AG10803 (cell line): ENCODE results near the gene INSYN2B.

ENCODE experiments used
- DNase-seq: peaks from one replicate; pipeline ENCODE4 v3.0.0; 2010; ENCODE audit warnings: low read depth
- H3K4me3 ChIP-seq: 2 replicates; pipeline ENCODE4 v1.5.1; 2011; ENCODE audit warnings: mild to moderate bottlenecking, low read length, control low read depth
- TF ChIP-seq, protein P1 (sequence below): conservative IDR thresholded peaks from 2 replicates; pipeline ENCODE4 v1.5.1; 2011; ENCODE audit warnings: mild to moderate bottlenecking, low read length, control low read depth, inconsistent platforms

INSYN2B gene

DNA sequence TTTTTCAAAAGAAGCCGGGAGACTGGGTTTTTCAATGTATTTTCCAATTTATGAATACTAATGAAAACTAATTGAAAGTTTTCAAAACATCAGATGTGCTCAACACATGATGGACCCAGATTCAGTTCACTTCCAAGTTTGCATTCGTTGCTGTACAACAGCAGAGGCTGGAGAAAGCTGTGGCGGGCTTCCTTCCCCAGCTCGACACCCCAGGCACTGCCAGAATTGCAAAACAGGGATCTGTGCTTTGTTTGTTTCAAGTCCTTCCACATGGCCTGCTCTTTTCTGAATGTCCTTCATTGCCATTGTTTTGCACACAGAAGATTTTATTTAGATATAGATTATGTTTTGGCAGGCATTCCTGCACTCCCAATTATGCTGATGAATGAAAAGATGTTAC is 30.3 kb upstream of the INSYN2B start:
- no peak for DNase-seq
- TF ChIP-seq, protein P1, sequence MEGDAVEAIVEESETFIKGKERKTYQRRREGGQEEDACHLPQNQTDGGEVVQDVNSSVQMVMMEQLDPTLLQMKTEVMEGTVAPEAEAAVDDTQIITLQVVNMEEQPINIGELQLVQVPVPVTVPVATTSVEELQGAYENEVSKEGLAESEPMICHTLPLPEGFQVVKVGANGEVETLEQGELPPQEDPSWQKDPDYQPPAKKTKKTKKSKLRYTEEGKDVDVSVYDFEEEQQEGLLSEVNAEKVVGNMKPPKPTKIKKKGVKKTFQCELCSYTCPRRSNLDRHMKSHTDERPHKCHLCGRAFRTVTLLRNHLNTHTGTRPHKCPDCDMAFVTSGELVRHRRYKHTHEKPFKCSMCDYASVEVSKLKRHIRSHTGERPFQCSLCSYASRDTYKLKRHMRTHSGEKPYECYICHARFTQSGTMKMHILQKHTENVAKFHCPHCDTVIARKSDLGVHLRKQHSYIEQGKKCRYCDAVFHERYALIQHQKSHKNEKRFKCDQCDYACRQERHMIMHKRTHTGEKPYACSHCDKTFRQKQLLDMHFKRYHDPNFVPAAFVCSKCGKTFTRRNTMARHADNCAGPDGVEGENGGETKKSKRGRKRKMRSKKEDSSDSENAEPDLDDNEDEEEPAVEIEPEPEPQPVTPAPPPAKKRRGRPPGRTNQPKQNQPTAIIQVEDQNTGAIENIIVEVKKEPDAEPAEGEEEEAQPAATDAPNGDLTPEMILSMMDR: no peak
- H3K4me3 ChIP-seq: no peak overlapping the region

- TF ChIP-seq, protein P1: no peak
- DNase-seq: no peak
- H3K4me3 ChIP-seq: no peak overlapping the region
Measured at GRCh38 chr5:170008376-170008775, 28.1 kb upstream of the INSYN2B start.

- no peak overlapping the region for H3K4me3 ChIP-seq
- no peak for DNase-seq
- TF ChIP-seq, protein P1: no peak
Measured at GRCh38 chr5:170006021-170006420, 25.7 kb upstream of the INSYN2B start.

GRCh38 chr5:170000155-170000554 is 19.9 kb upstream of the INSYN2B start:
- no peak overlapping the region for H3K4me3 ChIP-seq
- TF ChIP-seq, protein P1: no peak
- no peak for DNase-seq

- no peak for DNase-seq
- TF ChIP-seq, protein P1: no peak
Measured at GRCh38 chr5:169999621-170000020, 19.3 kb upstream of the INSYN2B start.

GRCh38 chr5:169997798-169998197 is 17.5 kb upstream of the INSYN2B start:
- TF ChIP-seq, protein P1: no peak
- no peak overlapping the region for H3K4me3 ChIP-seq
- DNase-seq: no peak

More at GRCh38 chr5:169999621-170000020, 19.3 kb upstream of the INSYN2B start:
- H3K4me3 ChIP-seq: no peak overlapping the region

DNA sequence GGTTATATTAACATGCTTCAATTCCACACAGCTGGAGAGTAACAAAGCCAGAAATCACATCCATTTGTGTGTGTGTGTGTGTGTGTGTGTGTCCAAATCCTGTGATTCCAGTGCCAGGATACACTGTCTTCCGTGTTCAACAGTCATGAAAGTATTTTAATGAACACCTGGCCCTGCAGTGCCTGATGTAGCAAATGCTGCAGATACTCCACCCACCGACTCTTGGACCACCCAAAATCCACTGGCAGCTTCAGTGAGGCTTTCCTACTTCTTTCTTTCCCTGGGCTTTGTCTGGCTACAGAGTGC is 13.1 kb upstream of the INSYN2B start:
- H3K4me3 ChIP-seq: no peak overlapping the region
- TF ChIP-seq, protein P1: no peak

More for the DNA sequence above, 13.1 kb upstream of the INSYN2B start:
- DNase-seq: no peak
